ENCODE measurements around the gene DIP2C. TPM values are rescaled to one million over a fixed set of nuclear protein-coding genes. Genes with fewer than 3 reads are reported as not detected.

DIP2C gene
- polyA plus RNA-seq, 4 donors: 3.1 to 13.3 (median 4.7) TPM

GRCh38 chr10:244227-244626 lies 445.2 kb downstream of the DIP2C start:
- H3K4me1 ChIP-seq (ENCODE audit: control insufficient read depth in 3 of 3, insufficient read depth in 2 of 3, low read depth in 1 of 3, low read length in 2 of 3): no peaks in the 10 kb centered on the region
- DNase-seq: no peak
- WGBS, 3 donors: 91 to 95% (median 95%) methylated on average over 7 of the region's 7 CpGs
- no peak overlapping the region for H3K4me3 ChIP-seq (ENCODE audit: low read depth in 1 of 3, low read length in 3 of 3)
- H3K9me3 ChIP-seq (ENCODE audit: control insufficient read depth in 2 of 2, insufficient read depth in 1 of 2, low read depth in 1 of 2, low read length in 1 of 2): no peaks in the 10 kb centered on the region
- FAIRE-seq: no peak
- no peaks in the 10 kb centered on the region for H3K27me3 ChIP-seq (ENCODE audit: control insufficient read depth in 3 of 3, insufficient read depth in 3 of 3, low read length in 3 of 3)
- no peak overlapping the region for H3K27ac ChIP-seq (ENCODE audit: low read depth in 1 of 3, low read length in 2 of 3)
- peaks cover 18 to 26% (median 19%) of the 10 kb centered on the region in 3 donors for H3K36me3 ChIP-seq (ENCODE audit: control insufficient read depth in 3 of 3, insufficient read depth in 2 of 3, low read depth in 1 of 3, low read length in 3 of 3)

- 79 to 87% (median 84%) methylated on average over 9 of the region's 9 CpGs for WGBS, 3 donors
- FAIRE-seq (no peak), DNase-seq (no peak)
- Histone ChIP-seq H3K27ac (ENCODE audit: low read depth in 1 of 3, low read length in 2 of 3) (no peak overlapping the region), H3K9me3 (ENCODE audit: control insufficient read depth in 2 of 2, insufficient read depth in 1 of 2, low read depth in 1 of 2, low read length in 1 of 2) (no peaks in the 10 kb centered on the region), H3K4me1 (ENCODE audit: control insufficient read depth in 3 of 3, insufficient read depth in 2 of 3, low read depth in 1 of 3, low read length in 2 of 3) (no peaks in the 10 kb centered on the region), H3K36me3 (ENCODE audit: control insufficient read depth in 3 of 3, insufficient read depth in 2 of 3, low read depth in 1 of 3, low read length in 3 of 3) (peaks cover 9 to 29% (median 13%) of the 10 kb centered on the region in 3 donors), H3K27me3 (ENCODE audit: control insufficient read depth in 3 of 3, insufficient read depth in 3 of 3, low read length in 3 of 3) (no peaks in the 10 kb centered on the region), H3K4me3 (ENCODE audit: low read depth in 1 of 3, low read length in 3 of 3) (no peak overlapping the region)
Measured at GRCh38 chr10:241966-242643, 447.4 kb downstream of the DIP2C start.

GRCh38 chr10:241451-241850 lies 448.0 kb downstream of the DIP2C start:
- peaks cover 6 to 25% (median 12%) of the 10 kb centered on the region in 3 donors for H3K36me3 ChIP-seq (ENCODE audit: control insufficient read depth in 3 of 3, insufficient read depth in 2 of 3, low read depth in 1 of 3, low read length in 3 of 3)
- no peak for FAIRE-seq

GRCh38 chr10:239109-239508 lies 450.4 kb downstream of the DIP2C start:
- DNase-seq (no peak), FAIRE-seq (no peak)
- H3K36me3 ChIP-seq (ENCODE audit: control insufficient read depth in 3 of 3, insufficient read depth in 2 of 3, low read depth in 1 of 3, low read length in 3 of 3): peaks cover 6 to 28% (median 8%) of the 10 kb centered on the region in 3 donors
- no peaks in the 10 kb centered on the region for H3K9me3 ChIP-seq (ENCODE audit: control insufficient read depth in 2 of 2, insufficient read depth in 1 of 2, low read depth in 1 of 2, low read length in 1 of 2)
- no peak overlapping the region for H3K27ac ChIP-seq (ENCODE audit: low read depth in 1 of 3, low read length in 2 of 3)
- no peak overlapping the region for H3K4me3 ChIP-seq (ENCODE audit: low read depth in 1 of 3, low read length in 3 of 3)
- WGBS, 3 donors: 97% methylated on average over 6 of the region's 6 CpGs
- no peaks in the 10 kb centered on the region for H3K27me3 ChIP-seq (ENCODE audit: control insufficient read depth in 3 of 3, insufficient read depth in 3 of 3, low read length in 3 of 3)
- no peaks in the 10 kb centered on the region for H3K4me1 ChIP-seq (ENCODE audit: control insufficient read depth in 3 of 3, insufficient read depth in 2 of 3, low read depth in 1 of 3, low read length in 2 of 3)

More at GRCh38 chr10:241451-241850, 448.0 kb downstream of the DIP2C start:
- WGBS, 3 donors: 83 to 96% (median 91%) methylated on average over 6 of the region's 6 CpGs
- Histone ChIP-seq H3K27me3 (ENCODE audit: control insufficient read depth in 3 of 3, insufficient read depth in 3 of 3, low read length in 3 of 3) (no peaks in the 10 kb centered on the region), H3K9me3 (ENCODE audit: control insufficient read depth in 2 of 2, insufficient read depth in 1 of 2, low read depth in 1 of 2, low read length in 1 of 2) (no peaks in the 10 kb centered on the region), H3K4me3 (ENCODE audit: low read depth in 1 of 3, low read length in 3 of 3) (no peak overlapping the region), H3K4me1 (ENCODE audit: control insufficient read depth in 3 of 3, insufficient read depth in 2 of 3, low read depth in 1 of 3, low read length in 2 of 3) (no peaks in the 10 kb centered on the region), H3K27ac (ENCODE audit: low read depth in 1 of 3, low read length in 2 of 3) (no peak overlapping the region)
- DNase-seq: no peak

GRCh38 chr10:235915-236314 lies 453.6 kb downstream of the DIP2C start:
- 73 to 91% (median 88%) methylated on average over 3 of the region's 3 CpGs for WGBS, 3 donors
- Histone ChIP-seq H3K4me3 (ENCODE audit: low read depth in 1 of 3, low read length in 3 of 3) (no peak overlapping the region), H3K9me3 (ENCODE audit: control insufficient read depth in 2 of 2, insufficient read depth in 1 of 2, low read depth in 1 of 2, low read length in 1 of 2) (no peaks in the 10 kb centered on the region), H3K27ac (ENCODE audit: low read depth in 1 of 3, low read length in 2 of 3) (no peak overlapping the region), H3K36me3 (ENCODE audit: control insufficient read depth in 3 of 3, insufficient read depth in 2 of 3, low read depth in 1 of 3, low read length in 3 of 3) (peaks cover 8 to 21% (median 8%) of the 10 kb centered on the region in 3 donors), H3K4me1 (ENCODE audit: control insufficient read depth in 3 of 3, insufficient read depth in 2 of 3, low read depth in 1 of 3, low read length in 2 of 3) (no peaks in the 10 kb centered on the region), H3K27me3 (ENCODE audit: control insufficient read depth in 3 of 3, insufficient read depth in 3 of 3, low read length in 3 of 3) (no peaks in the 10 kb centered on the region)
- no peak for FAIRE-seq
- DNase-seq: no peak

GRCh38 chr10:234708-235406 lies 454.6 kb downstream of the DIP2C start:
- whole genome bisulfite sequencing, 3 donors: 91 to 98% (median 93%) methylated on average over 9 of the region's 9 CpGs
- FAIRE-seq: no peak
- H3K27me3 ChIP-seq (ENCODE audit: control insufficient read depth in 3 of 3, insufficient read depth in 3 of 3, low read length in 3 of 3): no peaks in the 10 kb centered on the region

GRCh38 chr10:232878-233277 lies 456.6 kb downstream of the DIP2C start:
- H3K4me3 ChIP-seq (ENCODE audit: low read depth in 1 of 3, low read length in 3 of 3): no peak overlapping the region
- DNase-seq: no peak
- H3K27me3 ChIP-seq (ENCODE audit: control insufficient read depth in 3 of 3, insufficient read depth in 3 of 3, low read length in 3 of 3): no peaks in the 10 kb centered on the region
- H3K4me1 ChIP-seq (ENCODE audit: control insufficient read depth in 3 of 3, insufficient read depth in 2 of 3, low read depth in 1 of 3, low read length in 2 of 3): no peaks in the 10 kb centered on the region
- H3K27ac ChIP-seq (ENCODE audit: low read depth in 1 of 3, low read length in 2 of 3): no peak overlapping the region
- no peak for FAIRE-seq
- no peaks in the 10 kb centered on the region for H3K9me3 ChIP-seq (ENCODE audit: control insufficient read depth in 2 of 2, insufficient read depth in 1 of 2, low read depth in 1 of 2, low read length in 1 of 2)
- peaks cover 2 to 13% (median 4%) of the 10 kb centered on the region in 3 donors for H3K36me3 ChIP-seq (ENCODE audit: control insufficient read depth in 3 of 3, insufficient read depth in 2 of 3, low read depth in 1 of 3, low read length in 3 of 3)
- WGBS, 3 donors: 94 to 98% (median 97%) methylated on average over 11 of the region's 11 CpGs

More at GRCh38 chr10:234708-235406, 454.6 kb downstream of the DIP2C start:
- Histone ChIP-seq H3K4me1 (ENCODE audit: control insufficient read depth in 3 of 3, insufficient read depth in 2 of 3, low read depth in 1 of 3, low read length in 2 of 3) (no peaks in the 10 kb centered on the region), H3K27ac (ENCODE audit: low read depth in 1 of 3, low read length in 2 of 3) (no peak overlapping the region), H3K36me3 (ENCODE audit: control insufficient read depth in 3 of 3, insufficient read depth in 2 of 3, low read depth in 1 of 3, low read length in 3 of 3) (peaks cover 6 to 15% (median 8%) of the 10 kb centered on the region in 3 donors), H3K9me3 (ENCODE audit: control insufficient read depth in 2 of 2, insufficient read depth in 1 of 2, low read depth in 1 of 2, low read length in 1 of 2) (no peaks in the 10 kb centered on the region), H3K4me3 (ENCODE audit: low read depth in 1 of 3, low read length in 3 of 3) (no peak overlapping the region)
- DNase-seq: no peak

- H3K36me3 ChIP-seq (ENCODE audit: control insufficient read depth in 3 of 3, insufficient read depth in 2 of 3, low read depth in 1 of 3, low read length in 3 of 3): peaks cover 0 to 8% (median 2%) of the 10 kb centered on the region in 3 donors
- H3K4me1 ChIP-seq (ENCODE audit: control insufficient read depth in 3 of 3, insufficient read depth in 2 of 3, low read depth in 1 of 3, low read length in 2 of 3): no peaks in the 10 kb centered on the region
- no peaks in the 10 kb centered on the region for H3K27me3 ChIP-seq (ENCODE audit: control insufficient read depth in 3 of 3, insufficient read depth in 3 of 3, low read length in 3 of 3)
- WGBS, 3 donors: 88 to 97% (median 94%) methylated on average over 3 of the region's 3 CpGs
- FAIRE-seq: no peak
- no peak for DNase-seq
- no peaks in the 10 kb centered on the region for H3K9me3 ChIP-seq (ENCODE audit: control insufficient read depth in 2 of 2, insufficient read depth in 1 of 2, low read depth in 1 of 2, low read length in 1 of 2)
- H3K4me3 ChIP-seq (ENCODE audit: low read depth in 1 of 3, low read length in 3 of 3): no peak overlapping the region
- no peak overlapping the region for H3K27ac ChIP-seq (ENCODE audit: low read depth in 1 of 3, low read length in 2 of 3)
Measured at GRCh38 chr10:232061-232460, 457.4 kb downstream of the DIP2C start.

All from small intestine (tissue), 7 donors.